Peyer's patch (tissue), 4 donors: ENCODE results near the gene BHLHE41. TPM values are rescaled to one million over a fixed set of nuclear protein-coding genes. Genes with fewer than 3 reads are reported as not detected.

ENCODE experiments used
- DNase-seq, 3 donors: peaks; one replicate each; pipeline ENCODE4 v3.0.0-alpha.2; 2017 to 2019
- H3K27ac ChIP-seq, 4 donors: fragments of 200-600 bp; sonication (generic); one replicate each; pipeline ENCODE4 v1.5.1; 2016 to 2019
- H3K27me3 ChIP-seq, 2 donors: fragments of 200-600 bp; sonication (generic); one replicate each; pipeline ENCODE4 v1.5.1; 2019
- H3K36me3 ChIP-seq, 3 donors: fragments of 200-600 bp; sonication (generic); one replicate each; pipeline ENCODE4 v1.5.1; 2016 to 2019
- H3K4me1 ChIP-seq, 4 donors: fragments of 200-600 bp; sonication (generic); one replicate each; pipeline ENCODE4 v1.5.1; 2016 to 2019
- H3K4me3 ChIP-seq, 4 donors: fragments of 200-600 bp; sonication (generic); 1 replicate in 3 of 4; 2 replicates in 1 of 4; pipeline ENCODE4 v1.5.1; 2016 to 2019; ENCODE audit warnings: mild to moderate bottlenecking in 1 of 4
- H3K9me3 ChIP-seq, 4 donors: fragments of 200-600 bp; sonication (generic); one replicate each; pipeline ENCODE4 v1.5.1; 2016 to 2019; ENCODE audit warnings: mild to moderate bottlenecking in 1 of 4
- CTCF ChIP-seq, 6 experiments: fragments of 450-650 bp in 4 of 6; fragments of 200-600 bp in 2 of 6; sonication (generic) in 1 of 6; IDR thresholded peaks; one replicate each; pipeline ENCODE4 v1.5.1; 2017 to 2019; ENCODE audit warnings: antibody characterized with exemption in 6 of 6, mild to moderate bottlenecking in 3 of 6, moderate library complexity in 1 of 6
- POLR2A ChIP-seq, 2 donors: fragments of 450-650 bp; IDR thresholded peaks; one replicate each; pipeline ENCODE4 v1.5.1; 2017; ENCODE audit warnings: antibody characterized with exemption in 2 of 2, mild to moderate bottlenecking in 2 of 2, moderate library complexity in 2 of 2
- total RNA-seq, 4 donors: library from RNA; depleted of rRNA; stranded (reverse); fragments of >200 nt; gene quantifications; one replicate each; pipeline ENCODE4 v1.1.0, GENCODE V29; 2016

Gene BHLHE41
- total RNA-seq, 4 donors from 2014 or later: 0.18 to 11.6 (median 2.2) TPM

DNA sequence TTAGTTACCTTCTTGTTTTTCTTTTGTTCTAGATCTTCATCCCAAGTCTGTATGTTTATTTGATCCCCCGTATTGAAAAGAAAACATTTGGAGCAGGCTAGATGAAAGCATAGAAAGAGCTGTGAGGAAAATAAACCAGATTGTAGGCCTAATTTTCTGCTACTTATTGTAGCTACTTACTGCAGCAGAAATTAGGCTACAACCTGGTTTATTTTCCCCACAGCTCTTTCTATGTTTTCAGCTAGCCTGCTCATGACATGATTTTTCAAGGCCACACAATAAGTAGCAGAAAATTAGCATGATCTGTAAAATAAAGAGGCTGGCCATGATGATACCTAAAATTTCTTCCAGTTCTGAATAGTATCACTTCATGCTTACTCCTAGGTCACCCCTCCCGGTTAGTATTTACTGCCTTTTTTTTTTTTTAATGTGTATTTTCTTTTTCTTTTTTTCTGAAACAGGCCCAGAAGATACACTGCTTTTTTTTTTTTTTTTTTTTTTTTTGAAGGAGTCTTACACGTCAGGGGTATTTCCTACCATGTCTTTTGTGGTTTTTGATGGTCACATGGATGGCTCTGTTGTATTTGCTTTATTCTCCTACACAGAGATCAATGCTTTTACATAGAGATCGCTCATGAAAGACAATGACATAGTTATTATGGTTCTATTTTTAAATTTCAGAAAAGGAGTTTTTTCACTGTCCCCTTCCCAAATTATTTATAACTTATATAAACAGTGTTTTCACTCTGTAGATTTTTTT, 32.3 kb downstream of the BHLHE41 start:
- DNase-seq: no peak
- H3K27ac ChIP-seq: no peak overlapping the region
- H3K36me3 ChIP-seq: no peaks in the 10 kb centered on the region
- H3K9me3 ChIP-seq: no peaks in the 10 kb centered on the region
- no peak for TF ChIP-seq POLR2A (IDR thresholded peaks at IDR 0.05)
- TF ChIP-seq CTCF (IDR thresholded peaks at IDR 0.05): no peak
- H3K4me3 ChIP-seq: no peak overlapping the region
- no peaks in the 10 kb centered on the region for H3K4me1 ChIP-seq
- no peaks in the 10 kb centered on the region for H3K27me3 ChIP-seq

DNA sequence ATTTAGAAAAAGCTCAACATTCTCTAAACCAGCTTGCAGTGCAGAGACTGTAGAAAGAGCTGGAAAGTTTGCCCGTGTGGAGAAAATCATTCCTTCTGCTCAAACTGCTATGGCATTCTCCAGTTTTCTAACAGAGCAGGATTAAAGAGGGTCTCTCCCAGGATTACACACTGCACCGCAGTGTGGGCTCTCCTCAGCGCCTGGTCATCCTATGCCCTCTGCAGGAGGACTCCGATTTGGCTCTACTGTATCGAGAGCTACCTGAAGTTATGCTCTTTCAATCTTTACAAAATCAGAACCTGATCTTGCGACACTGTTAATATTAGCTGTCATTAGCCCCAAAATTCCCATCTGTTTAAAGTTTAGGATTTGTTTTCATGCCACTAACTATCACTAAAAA, 33.0 kb downstream of the BHLHE41 start:
- no peaks in the 10 kb centered on the region for H3K27me3 ChIP-seq
- DNase-seq: no peak
- no peaks in the 10 kb centered on the region for H3K4me1 ChIP-seq
- TF ChIP-seq CTCF (IDR thresholded peaks at IDR 0.05): no peak
- no peak for TF ChIP-seq POLR2A (IDR thresholded peaks at IDR 0.05)
- no peak overlapping the region for H3K27ac ChIP-seq
- H3K9me3 ChIP-seq: no peaks in the 10 kb centered on the region
- no peaks in the 10 kb centered on the region for H3K36me3 ChIP-seq
- H3K4me3 ChIP-seq: no peak overlapping the region

DNA sequence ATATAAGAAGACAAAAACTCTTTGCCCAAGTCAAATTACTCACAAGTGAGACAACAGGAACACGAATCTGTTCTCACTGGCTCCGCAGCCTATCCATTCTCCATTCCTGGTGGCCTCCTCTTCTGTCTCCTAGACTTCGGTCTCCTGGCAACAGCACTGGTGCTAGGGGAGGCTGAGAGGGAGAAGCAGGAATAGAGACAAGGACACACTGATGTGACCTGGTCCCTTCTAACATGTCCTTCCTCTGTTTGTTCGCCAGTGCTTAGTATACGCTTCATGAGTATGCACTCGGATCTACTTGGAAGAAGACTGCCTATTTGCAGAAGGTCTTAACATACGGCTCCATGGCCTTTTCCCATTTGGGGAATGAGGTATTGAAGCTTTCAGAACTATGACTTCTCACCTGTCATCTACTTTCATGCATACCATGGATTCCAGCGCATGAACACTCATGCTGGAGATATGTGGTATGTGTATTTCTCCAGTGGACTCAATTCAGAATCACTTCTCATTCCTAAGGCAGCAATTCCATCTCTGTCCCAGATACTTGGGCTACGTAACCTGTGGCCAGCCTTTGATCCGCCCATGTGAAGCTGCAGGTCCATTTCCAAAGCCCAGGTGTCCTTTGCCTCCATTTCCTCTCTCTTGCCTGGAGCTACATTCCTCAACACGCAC, 33.9 kb downstream of the BHLHE41 start:
- no peaks in the 10 kb centered on the region for H3K4me1 ChIP-seq
- no peak for DNase-seq
- no peak overlapping the region for H3K4me3 ChIP-seq
- no peaks in the 10 kb centered on the region for H3K9me3 ChIP-seq
- no peaks in the 10 kb centered on the region for H3K27me3 ChIP-seq
- H3K27ac ChIP-seq: no peak overlapping the region
- TF ChIP-seq CTCF (IDR thresholded peaks at IDR 0.05): no peak
- no peak for TF ChIP-seq POLR2A (IDR thresholded peaks at IDR 0.05)
- H3K36me3 ChIP-seq: no peaks in the 10 kb centered on the region

DNA sequence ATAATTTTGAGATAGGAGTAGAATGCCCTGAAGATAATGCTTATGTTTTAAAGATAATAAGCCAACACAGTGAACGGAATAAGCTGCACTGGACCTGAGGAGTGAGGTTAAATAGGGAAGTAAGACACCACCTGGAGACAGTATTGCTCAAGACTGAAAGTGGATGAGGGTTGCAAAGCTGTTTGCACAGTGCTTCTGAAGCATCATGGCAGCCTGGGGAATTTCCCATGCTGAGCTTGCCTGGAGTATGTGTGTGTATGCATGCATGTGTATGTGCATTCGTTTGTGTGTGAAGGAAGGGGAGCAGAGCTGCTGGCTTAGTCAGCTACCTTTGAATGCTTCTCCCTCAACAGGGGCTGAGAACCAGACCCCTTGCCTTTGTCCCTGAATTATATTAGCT, 35.8 kb downstream of the BHLHE41 start:
- H3K27ac ChIP-seq: no peak overlapping the region
- no peaks in the 10 kb centered on the region for H3K27me3 ChIP-seq
- DNase-seq: no peak
- H3K4me3 ChIP-seq: no peak overlapping the region
- no peak for TF ChIP-seq CTCF (IDR thresholded peaks at IDR 0.05)
- no peak for TF ChIP-seq POLR2A (IDR thresholded peaks at IDR 0.05)
- no peaks in the 10 kb centered on the region for H3K36me3 ChIP-seq
- no peaks in the 10 kb centered on the region for H3K4me1 ChIP-seq
- no peaks in the 10 kb centered on the region for H3K9me3 ChIP-seq

- DNase-seq: no peak
- no peaks in the 10 kb centered on the region for H3K27me3 ChIP-seq
- no peak overlapping the region for H3K4me3 ChIP-seq
- no peaks in the 10 kb centered on the region for H3K4me1 ChIP-seq
- no peaks in the 10 kb centered on the region for H3K36me3 ChIP-seq
- H3K9me3 ChIP-seq: no peaks in the 10 kb centered on the region
- TF ChIP-seq POLR2A (IDR thresholded peaks at IDR 0.05) (no peak), CTCF (IDR thresholded peaks at IDR 0.05) (no peak)
- H3K27ac ChIP-seq: no peak overlapping the region
These were observed 37.9 kb downstream of the BHLHE41 start for GRCh38 chr12:26086936-26087335.
